Adrenal gland (tissue), 12 donors: Measurements from ENCODE around the gene MAN1A1. TPM values are rescaled to one million over a fixed set of nuclear protein-coding genes. Genes with fewer than 3 reads are reported as not detected.
A peak's percentile ranks its signal among the peaks of the same experiment; 100 is the strongest.

ENCODE experiments used
- DNase-seq, 7 donors: peaks; one replicate each; pipeline ENCODE4 v3.0.0-alpha.2; 2019 to 2020
- H3K27ac ChIP-seq, 5 donors: fragments of 200-600 bp; sonication (generic) in 4 of 5; 1 replicate in 3 of 5; 2 replicates in 2 of 5; pipeline versions ENCODE4 v1.5.1 to v1.8.0; 2016 to 2020; ENCODE audit warnings: mild to moderate bottlenecking in 1 of 5
- H3K27me3 ChIP-seq: fragments of 200-600 bp; 2 replicates; pipeline ENCODE4 v1.8.0; 2021
- H3K36me3 ChIP-seq, 2 donors: fragments of 200-600 bp; replicated peaks in 1 of 2; 1 replicate in 1 of 2; 2 replicates in 1 of 2; pipeline versions ENCODE4 v1.5.1 to v1.8.0; 2018 to 2022
- H3K4me1 ChIP-seq, 2 donors: fragments of 200-600 bp; replicated peaks in 1 of 2; 1 replicate in 1 of 2; 2 replicates in 1 of 2; pipeline versions ENCODE4 v1.5.1 to v1.8.0; 2018 to 2021
- H3K4me3 ChIP-seq, 4 donors: fragments of 200-600 bp; sonication (generic) in 3 of 4; one replicate each; pipeline ENCODE4 v1.5.1; 2016 to 2018
- H3K9me3 ChIP-seq, 3 donors: fragments of 200-600 bp; sonication (generic) in 1 of 3; replicated peaks in 1 of 3; 1 replicate in 2 of 3; 2 replicates in 1 of 3; pipeline versions ENCODE4 v1.5.1 to v1.8.0; 2016 to 2021
- POLR2A ChIP-seq, 2 donors: fragments of 450-650 bp; IDR thresholded peaks; one replicate each; pipeline ENCODE4 v1.6.1; 2017; ENCODE audit warnings: antibody characterized with exemption in 2 of 2, mild to moderate bottlenecking in 2 of 2, moderate library complexity in 1 of 2
- WGBS, 4 donors: extraction: QIAGEN DNeasy Blood & Tissue Kit in 2 of 4; methylation state at CpG; one replicate each; pipeline versions ENCODE4 v1.1.5 to v1.1.7; 2013 to 2017; 5-methylcytosine and 5-hydroxymethylcytosine counted together
- intact Hi-C, 2 donors: fragments of 100-400 bp; cut with DNase I; formaldehyde crosslinking; loops; one replicate each; pipeline versions ENCODE4 v1.14.1 to v1.15.0; 2022 to 2023
- polyA plus RNA-seq, 3 donors: library from polyadenylated mRNA; stranded (reverse); fragments of 200-250 nt in 2 of 3; fragments of 350-450 nt in 1 of 3; fragmentation: Illumina TruSeq in 1 of 3; extraction: RNeasy Lipid Tissue Mini Kit (QIAGEN cat#74804) in 1 of 3; gene quantifications; one replicate each; pipeline ENCODE4 v1.2.3, GENCODE V29; 2013 to 2014
- total RNA-seq, 9 donors: library from RNA; depleted of rRNA in 4 of 9; stranded (reverse); fragments of >200 nt in 4 of 9; fragments of 120-200 nt in 1 of 9; fragmentation: NEBNext Ultra II Directional in 1 of 9; extraction: Animal tissue kit (Norgen Biotek cat#: 25700) in 1 of 9; gene quantifications; one replicate each; pipeline versions ENCODE4 v1.1.0 to v1.2.4, GENCODE V29; 2013 to 2023
- TF ChIP-seq, protein P1 (sequence below), 6 experiments: fragments of 450-650 bp in 4 of 6; fragments of 200-600 bp in 2 of 6; sonication (generic) in 1 of 6; IDR thresholded peaks; 1 replicate in 5 of 6; 2 replicates in 1 of 6; pipeline versions ENCODE4 v1.5.1 to v1.8.0; 2016 to 2021; ENCODE audit warnings: antibody characterized with exemption in 6 of 6, mild to moderate bottlenecking in 2 of 6, moderate library complexity in 1 of 6
- donor health status: healthy with polysubstance abuse.
- donor health status: Bipolar disorder and iron deficiency.
- donor health status: DM: yes; HTN: yes; CAD: no.
- donor health status: DM: no; HTN: no; CAD: no.
- donor health status: DM: no; HTN: no; CAD: no.
- donor health status: DM: yes; HTN: yes; CAD: no.

MAN1A1 gene
- total and polyA plus RNA-seq, 12 donors: 11.1 to 178 (median 108) TPM

- H3K27ac ChIP-seq: no peak overlapping the region
- H3K4me1 ChIP-seq: peaks cover 10 to 18% of the 10 kb centered on the region in 2 donors
- H3K27me3 ChIP-seq: no peaks in the 10 kb centered on the region
- TF ChIP-seq, protein P1, sequence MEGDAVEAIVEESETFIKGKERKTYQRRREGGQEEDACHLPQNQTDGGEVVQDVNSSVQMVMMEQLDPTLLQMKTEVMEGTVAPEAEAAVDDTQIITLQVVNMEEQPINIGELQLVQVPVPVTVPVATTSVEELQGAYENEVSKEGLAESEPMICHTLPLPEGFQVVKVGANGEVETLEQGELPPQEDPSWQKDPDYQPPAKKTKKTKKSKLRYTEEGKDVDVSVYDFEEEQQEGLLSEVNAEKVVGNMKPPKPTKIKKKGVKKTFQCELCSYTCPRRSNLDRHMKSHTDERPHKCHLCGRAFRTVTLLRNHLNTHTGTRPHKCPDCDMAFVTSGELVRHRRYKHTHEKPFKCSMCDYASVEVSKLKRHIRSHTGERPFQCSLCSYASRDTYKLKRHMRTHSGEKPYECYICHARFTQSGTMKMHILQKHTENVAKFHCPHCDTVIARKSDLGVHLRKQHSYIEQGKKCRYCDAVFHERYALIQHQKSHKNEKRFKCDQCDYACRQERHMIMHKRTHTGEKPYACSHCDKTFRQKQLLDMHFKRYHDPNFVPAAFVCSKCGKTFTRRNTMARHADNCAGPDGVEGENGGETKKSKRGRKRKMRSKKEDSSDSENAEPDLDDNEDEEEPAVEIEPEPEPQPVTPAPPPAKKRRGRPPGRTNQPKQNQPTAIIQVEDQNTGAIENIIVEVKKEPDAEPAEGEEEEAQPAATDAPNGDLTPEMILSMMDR (IDR thresholded peaks at IDR 0.05): no peak
- no peak for TF ChIP-seq POLR2A (IDR thresholded peaks at IDR 0.05)
- no peaks in the 10 kb centered on the region for H3K9me3 ChIP-seq
- intact Hi-C loops: no loop called here
- no peaks in the 10 kb centered on the region for H3K36me3 ChIP-seq
- no peak overlapping the region for H3K4me3 ChIP-seq
- no peak for DNase-seq
- 77 to 94% (median 85%) methylated on average over 3 of the region's 3 CpGs for WGBS, 4 donors
Observed at GRCh38 chr6:119152187-119152586, 197.4 kb downstream of the MAN1A1 start.

GRCh38 chr6:119148825-119149525 is 200.6 kb downstream of the MAN1A1 start:
- no peak for TF ChIP-seq POLR2A (IDR thresholded peaks at IDR 0.05)
- TF ChIP-seq, protein P1 (IDR thresholded peaks at IDR 0.05): no peak
- DNase-seq: no peak
- Histone ChIP-seq H3K4me3 (no peak overlapping the region), H3K27ac (no peak overlapping the region), H3K27me3 (no peaks in the 10 kb centered on the region), H3K36me3 (no peaks in the 10 kb centered on the region), H3K9me3 (no peaks in the 10 kb centered on the region), H3K4me1 (peaks cover 10 to 18% of the 10 kb centered on the region in 2 donors)
- 79 to 82% (median 80%) methylated on average over 9 of the region's 9 CpGs for WGBS, 4 donors
- intact Hi-C loops: loop anchor here in 1 of 2 donors (10.0 kb wide), 1 partner anchor 826 kb away; no protein-coding TSS in a partner anchor

- no peak overlapping the region for H3K4me3 ChIP-seq
- intact Hi-C loops: loop anchor here in 1 of 2 donors (10.0 kb wide), 1 partner anchor 827 kb away; no protein-coding TSS in a partner anchor
Observed at GRCh38 chr6:119148098-119148824, 201.3 kb downstream of the MAN1A1 start.

More at GRCh38 chr6:119148098-119148824, 201.3 kb downstream of the MAN1A1 start:
- peak in 6 of 7 donors; percentile 58 to 70 (median 65) for DNase-seq
- Histone ChIP-seq H3K36me3 (no peaks in the 10 kb centered on the region), H3K9me3 (no peaks in the 10 kb centered on the region), H3K27ac (no peak overlapping the region), H3K27me3 (no peaks in the 10 kb centered on the region), H3K4me1 (peaks cover 10 to 18% of the 10 kb centered on the region in 2 donors)
- 45 to 69% (median 58%) methylated on average over 5 of the region's 5 CpGs for WGBS, 4 donors
- TF ChIP-seq POLR2A (IDR thresholded peaks at IDR 0.05): no peak
- TF ChIP-seq, protein P1 (IDR thresholded peaks at IDR 0.05): peak; percentile 35 to 76 (median 66)
